Measurements from ENCODE around the gene TBC1D1. TPM values are rescaled to one million over a fixed set of nuclear protein-coding genes. Genes with fewer than 3 reads are reported as not detected.
"Not testable (repeated sequence)": the region's sequence is repeated elsewhere in the genome, so short reads cannot be mapped to it uniquely, and the experiment has no call there.

The TBC1D1 gene
- total and polyA plus RNA-seq, 5 donors: 86.7 to 134 (median 116) TPM

DNA sequence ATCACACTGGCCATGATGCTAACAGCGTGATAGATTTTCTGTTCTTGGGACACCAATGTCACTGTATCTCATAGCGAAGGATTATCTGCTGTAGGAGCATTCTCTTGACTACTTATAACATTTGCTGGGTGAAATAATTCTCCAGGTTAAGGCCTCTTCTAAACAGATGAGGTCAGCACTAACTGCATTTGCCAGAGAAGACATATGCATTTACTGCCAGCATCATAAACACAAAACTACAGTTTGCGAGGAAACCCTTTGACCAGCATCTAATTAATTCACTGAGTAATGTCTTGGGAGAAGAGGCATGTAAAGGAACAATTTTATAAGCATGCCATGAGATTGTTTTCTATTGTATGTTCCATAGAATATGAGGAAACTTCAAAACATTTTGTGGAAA is 13.9 kb downstream of the TBC1D1 start:
- no peaks in the 10 kb centered on the region for H3K27me3 ChIP-seq (ENCODE audit: control insufficient read depth, insufficient read depth)
- no peaks in the 10 kb centered on the region for H3K9me3 ChIP-seq (ENCODE audit: control insufficient read depth, low read length)
- intact Hi-C loops (cut with DNase I): loop anchor here in 1 of 4 donors (10.0 kb wide), 1 partner anchor 60 kb away; the partner anchor contains the start of gene PTTG2
- WGBS: 96% methylated on average over 3 of the region's 3 CpGs
- no peak overlapping the region for H3K4me3 ChIP-seq (ENCODE audit: low read length)
- ATAC-seq (no peak), DNase-seq (no peak)
- no peak overlapping the region for H3K27ac ChIP-seq (ENCODE audit: low read length)
- peaks cover 3% of the 10 kb centered on the region for H3K4me1 ChIP-seq (ENCODE audit: control insufficient read depth, insufficient read depth, low read length)

DNA sequence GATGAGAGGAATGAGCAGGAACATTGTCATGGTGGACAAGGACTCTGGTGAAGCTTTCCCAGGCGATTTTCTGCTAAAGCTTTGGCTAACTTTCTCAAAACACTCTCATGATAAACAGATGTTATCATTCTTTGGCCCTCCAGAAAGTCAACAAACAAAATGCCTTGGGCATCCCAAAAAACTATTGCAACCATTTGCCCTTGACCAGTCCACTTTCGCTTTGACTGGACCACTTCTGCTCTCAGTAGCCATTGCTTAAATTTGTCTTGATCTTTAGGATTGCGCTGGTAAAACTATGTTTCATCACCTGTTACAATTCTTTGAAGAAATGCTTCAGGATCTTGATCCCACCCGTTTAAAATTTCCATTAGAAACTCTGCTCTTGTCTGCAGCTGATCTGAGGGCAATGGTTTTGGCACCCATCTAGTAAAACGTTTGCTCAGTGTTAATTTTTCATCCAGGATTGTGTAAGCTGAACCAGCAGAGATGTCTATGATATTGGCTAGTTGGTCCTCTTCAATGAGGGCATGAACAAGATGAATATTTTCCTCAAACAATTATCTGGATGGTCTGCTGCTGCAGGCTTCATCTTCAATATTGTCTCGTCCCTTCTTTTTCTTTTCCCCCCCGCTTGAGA is 14.8 kb downstream of the TBC1D1 start:
- Histone ChIP-seq H3K4me3 (ENCODE audit: low read length) (no peak overlapping the region), H3K27ac (ENCODE audit: low read length) (no peak overlapping the region), H3K4me1 (ENCODE audit: control insufficient read depth, insufficient read depth, low read length) (peaks cover 3% of the 10 kb centered on the region), H3K9me3 (ENCODE audit: control insufficient read depth, low read length) (no peaks in the 10 kb centered on the region), H3K27me3 (ENCODE audit: control insufficient read depth, insufficient read depth) (no peaks in the 10 kb centered on the region)
- intact Hi-C loops (cut with DNase I): loop anchor here in 1 of 4 donors (10.0 kb wide), 1 partner anchor 59 kb away; the partner anchor contains the start of gene PTTG2
- ATAC-seq (no peak), DNase-seq (no peak)
- 80% methylated on average over 7 of the region's 7 CpGs for WGBS

DNA sequence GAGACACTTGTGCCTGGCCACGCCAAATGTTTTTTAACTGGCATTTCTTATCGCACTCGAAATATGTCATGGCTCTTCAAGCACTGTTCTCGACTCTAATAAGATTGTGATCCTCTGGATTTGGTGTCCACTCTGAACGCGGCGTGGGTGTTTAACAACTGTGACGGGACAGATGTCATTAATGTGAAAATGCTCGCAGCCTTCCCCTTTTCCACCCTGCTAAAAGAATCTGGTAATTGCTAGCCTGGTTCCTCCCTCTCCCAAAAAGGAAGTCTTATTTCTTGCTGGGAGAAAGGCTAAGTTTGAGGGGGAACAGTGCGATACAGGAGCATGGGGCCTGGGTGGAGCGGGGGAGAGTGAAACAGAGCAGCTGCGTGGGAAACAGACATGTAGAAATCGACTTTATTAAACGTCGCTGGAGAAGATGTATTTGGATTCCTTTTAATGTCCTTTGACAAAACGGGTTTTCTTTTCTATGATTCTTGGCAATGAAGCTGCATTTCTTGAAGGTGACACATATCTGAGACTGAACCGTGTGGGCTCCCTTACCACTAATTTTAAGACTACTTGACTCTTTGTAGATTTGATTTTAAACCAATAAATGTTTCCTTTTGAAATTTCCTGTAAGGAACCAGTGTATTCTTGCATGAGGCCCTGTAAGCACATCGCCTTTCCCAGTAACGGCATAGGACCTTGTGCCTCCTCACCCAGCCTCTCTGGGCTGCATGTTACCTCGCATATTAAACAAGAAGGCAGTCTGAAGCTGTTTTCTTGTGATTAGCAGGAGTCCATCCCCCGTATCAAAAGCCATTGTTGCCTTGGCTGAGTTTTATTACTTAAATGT is 17.8 kb downstream of the TBC1D1 start:
- WGBS: 34% methylated on average over 21 of the region's 21 CpGs
- DNase-seq: peak in 2 of 3 donors; percentile 30 to 63
- H3K4me1 ChIP-seq (ENCODE audit: control insufficient read depth, insufficient read depth, low read length): peaks cover 4% of the 10 kb centered on the region

DNA sequence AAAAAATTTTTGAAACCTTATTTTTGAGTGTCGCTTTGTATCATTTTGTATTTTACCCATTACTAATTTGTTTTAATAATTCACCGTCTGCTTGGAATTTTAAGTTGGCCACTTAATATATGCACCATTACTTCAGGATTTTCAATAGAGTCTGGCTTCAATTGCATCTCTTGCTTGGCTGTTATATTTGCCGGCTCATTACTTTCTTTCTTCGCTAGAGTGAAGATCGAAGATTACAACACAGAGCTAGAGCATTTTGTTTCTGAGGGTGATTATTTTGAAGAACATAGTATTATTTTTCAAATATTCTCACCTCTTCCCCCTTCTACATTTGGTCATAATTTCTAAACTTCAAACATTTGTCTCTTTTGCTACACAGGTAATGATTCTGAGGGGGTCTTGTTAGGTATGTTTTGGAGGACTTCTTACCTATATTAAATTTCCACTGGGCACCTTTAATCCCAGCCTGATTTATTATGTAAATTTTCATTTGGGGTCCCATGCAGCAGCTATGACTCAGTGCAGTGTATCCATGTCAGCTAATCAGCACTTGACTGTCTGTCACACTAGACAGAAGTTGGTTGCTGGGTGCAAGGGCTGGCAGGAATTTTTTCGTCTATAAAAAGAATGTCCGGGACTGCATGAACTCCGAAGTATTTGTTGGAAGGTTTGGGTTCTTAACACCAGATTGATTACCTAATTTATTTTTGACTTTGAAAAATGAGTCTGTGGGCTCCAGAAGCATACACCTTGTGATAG is 18.6 kb downstream of the TBC1D1 start:
- DNase-seq (no peak), ATAC-seq (peak; percentile 80 to 82)
- no peak overlapping the region for H3K4me3 ChIP-seq (ENCODE audit: low read length)
- no peak overlapping the region for H3K27ac ChIP-seq (ENCODE audit: low read length)
- peaks cover 2% of the 10 kb centered on the region for H3K4me1 ChIP-seq (ENCODE audit: control insufficient read depth, insufficient read depth, low read length)
- WGBS: 53% methylated on average over 8 of the region's 8 CpGs
- H3K27me3 ChIP-seq (ENCODE audit: control insufficient read depth, insufficient read depth): no peaks in the 10 kb centered on the region
- H3K9me3 ChIP-seq (ENCODE audit: control insufficient read depth, low read length): no peaks in the 10 kb centered on the region
- intact Hi-C loops (cut with DNase I): loop anchor here in 1 of 4 donors (10.0 kb wide), 1 partner anchor 55 kb away; the partner anchor contains the start of gene PTTG2

More for the DNA sequence above, 17.8 kb downstream of the TBC1D1 start:
- no peaks in the 10 kb centered on the region for H3K27me3 ChIP-seq (ENCODE audit: control insufficient read depth, insufficient read depth)
- H3K27ac ChIP-seq (ENCODE audit: low read length): peak overlapping the region; percentile 86
- intact Hi-C loops (cut with DNase I): loop anchor here in 1 of 4 donors (10.0 kb wide), 1 partner anchor 56 kb away; the partner anchor contains the start of gene PTTG2
- peak; percentile 65 to 68 for ATAC-seq
- no peaks in the 10 kb centered on the region for H3K9me3 ChIP-seq (ENCODE audit: control insufficient read depth, low read length)
- peak overlapping the region; percentile 25 for H3K4me3 ChIP-seq (ENCODE audit: low read length)

DNA sequence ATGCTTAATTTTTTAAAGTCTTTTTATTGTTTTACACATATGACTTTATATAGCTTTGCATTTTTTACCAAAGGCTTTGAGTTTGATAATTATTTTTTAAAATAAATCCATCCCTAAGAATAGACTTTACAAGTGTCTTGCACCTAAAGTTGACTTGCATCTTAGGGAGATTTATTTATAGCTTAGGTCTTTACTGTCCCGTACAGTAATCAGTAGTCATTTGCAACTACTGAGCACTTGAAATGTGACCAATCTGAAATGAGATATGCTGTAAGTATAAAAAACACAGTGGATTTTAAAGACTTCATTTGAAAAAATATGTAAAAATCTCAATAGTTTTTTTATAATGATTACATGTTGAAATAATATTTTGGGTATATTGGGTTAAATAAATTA is 19.2 kb downstream of the TBC1D1 start:
- H3K27ac ChIP-seq (ENCODE audit: low read length): no peak overlapping the region
- ATAC-seq (no peak), DNase-seq (no peak)
- peaks cover 2% of the 10 kb centered on the region for H3K4me1 ChIP-seq (ENCODE audit: control insufficient read depth, insufficient read depth, low read length)
- WGBS: 64% methylated on average over 1 of the region's 1 CpG
- no peaks in the 10 kb centered on the region for H3K27me3 ChIP-seq (ENCODE audit: control insufficient read depth, insufficient read depth)
- H3K9me3 ChIP-seq (ENCODE audit: control insufficient read depth, low read length): no peaks in the 10 kb centered on the region
- no peak overlapping the region for H3K4me3 ChIP-seq (ENCODE audit: low read length)
- intact Hi-C loops (cut with DNase I): no loop called here

DNA sequence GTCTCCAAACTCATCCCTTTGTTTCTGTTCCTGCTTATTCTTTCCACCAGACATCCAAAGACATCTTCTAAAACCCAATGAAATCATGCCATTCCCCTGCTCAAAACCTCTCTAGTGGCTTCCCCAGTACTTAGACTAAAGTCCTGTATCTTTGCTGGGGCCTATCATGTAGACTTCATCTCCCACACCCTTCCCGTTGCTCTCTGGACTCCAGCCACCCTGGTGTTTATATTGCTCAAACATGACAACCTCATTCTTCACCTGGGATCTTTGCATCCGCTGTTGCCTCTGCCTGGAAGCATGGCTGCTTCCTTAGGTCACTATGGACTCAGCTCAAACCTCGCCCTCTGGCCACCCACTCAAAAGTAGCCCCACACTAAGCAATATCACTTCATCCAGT is 23.7 kb downstream of the TBC1D1 start:
- ATAC-seq: no peak
- Histone ChIP-seq H3K4me1 (ENCODE audit: control insufficient read depth, insufficient read depth, low read length) (peaks cover 2% of the 10 kb centered on the region), H3K9me3 (ENCODE audit: control insufficient read depth, low read length) (no peaks in the 10 kb centered on the region), H3K27ac (ENCODE audit: low read length) (no peak overlapping the region), H3K4me3 (ENCODE audit: low read length) (no peak overlapping the region), H3K27me3 (ENCODE audit: control insufficient read depth, insufficient read depth) (no peaks in the 10 kb centered on the region)
- WGBS: 87% methylated on average over 3 of the region's 3 CpGs
- intact Hi-C loops (cut with DNase I): no loop called here
- no peak for DNase-seq

DNA sequence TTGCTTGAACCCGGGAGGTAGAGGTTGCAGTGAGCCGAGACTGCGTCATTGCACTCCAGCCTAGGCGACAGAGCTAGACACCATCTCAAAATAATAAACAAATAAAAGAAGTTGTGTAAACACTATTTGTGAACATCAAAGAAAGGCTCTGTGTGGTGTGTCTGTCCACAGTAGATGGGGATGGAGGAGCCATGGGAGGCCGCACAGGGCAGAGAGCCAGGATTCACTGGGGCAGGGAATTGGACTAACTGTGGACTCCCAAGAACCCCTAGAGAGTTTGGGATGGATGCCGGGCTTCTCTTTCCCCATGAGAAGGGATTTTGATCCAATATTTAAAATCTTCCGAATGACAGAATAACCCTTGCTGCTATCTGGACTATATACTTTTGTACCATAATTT is 26.5 kb downstream of the TBC1D1 start:
- DNase-seq: peak in 1 of 3 donors; percentile 51
- Histone ChIP-seq H3K4me1 (ENCODE audit: control insufficient read depth, insufficient read depth, low read length) (peaks cover 2% of the 10 kb centered on the region), H3K9me3 (ENCODE audit: control insufficient read depth, low read length) (no peaks in the 10 kb centered on the region), H3K27ac (ENCODE audit: low read length) (no peak overlapping the region), H3K4me3 (ENCODE audit: low read length) (no peak overlapping the region), H3K27me3 (ENCODE audit: control insufficient read depth, insufficient read depth) (no peaks in the 10 kb centered on the region)
- peak in 1 of 2 donors; percentile 36 for ATAC-seq
- 87% methylated on average over 7 of the region's 7 CpGs for WGBS
- intact Hi-C loops (cut with DNase I): no loop called here

DNA sequence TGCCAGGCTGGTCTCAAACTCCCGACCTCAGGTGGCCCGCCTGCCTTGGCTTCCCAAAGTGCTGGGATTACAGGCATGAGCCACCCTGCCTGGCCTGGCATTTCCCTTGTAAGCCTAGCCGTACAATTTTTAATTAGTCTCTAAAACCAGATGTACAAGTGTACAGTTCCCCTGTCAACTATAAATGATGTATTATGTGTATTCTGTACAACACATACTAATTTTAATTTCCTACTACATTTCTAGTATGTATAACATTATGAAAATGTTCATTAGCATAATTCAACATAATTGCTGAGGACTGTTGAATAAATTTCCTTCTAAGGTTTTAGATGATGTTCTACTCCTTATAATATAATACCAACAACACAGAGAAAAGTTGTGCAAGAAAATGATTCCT is 27.8 kb downstream of the TBC1D1 start:
- 91% methylated on average over 3 of the region's 3 CpGs for WGBS
- intact Hi-C loops (cut with DNase I): no loop called here

DNA sequence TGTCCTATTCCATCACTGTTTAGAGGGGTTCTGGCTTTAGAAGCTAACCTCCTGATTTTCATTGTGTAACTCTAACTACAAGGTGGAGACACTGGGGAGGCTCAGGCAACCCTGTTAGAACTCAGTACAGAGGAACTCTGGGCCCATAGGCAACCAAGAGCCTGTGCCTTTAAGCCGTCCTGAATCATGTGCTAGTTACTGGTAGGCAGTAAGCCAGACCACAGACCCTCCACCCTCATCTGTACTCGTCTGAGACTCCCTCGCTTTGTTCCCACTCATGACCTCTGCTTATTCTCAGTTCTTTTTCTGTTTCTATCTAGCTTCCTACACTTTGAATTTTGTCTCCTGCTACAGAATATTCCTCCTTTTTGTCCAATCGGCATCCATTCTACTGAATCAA is 31.4 kb downstream of the TBC1D1 start:
- intact Hi-C loops (cut with DNase I): no loop called here
- Histone ChIP-seq H3K4me1 (ENCODE audit: control insufficient read depth, insufficient read depth, low read length) (peaks cover 2% of the 10 kb centered on the region), H3K27ac (ENCODE audit: low read length) (no peak overlapping the region), H3K9me3 (ENCODE audit: control insufficient read depth, low read length) (no peaks in the 10 kb centered on the region), H3K27me3 (ENCODE audit: control insufficient read depth, insufficient read depth) (no peaks in the 10 kb centered on the region), H3K4me3 (ENCODE audit: low read length) (no peak overlapping the region)
- WGBS: 69% methylated on average over 4 of the region's 4 CpGs
- ATAC-seq (peak in 1 of 2 donors; percentile 60), DNase-seq (no peak)

More for the DNA sequence above, 27.8 kb downstream of the TBC1D1 start:
- Histone ChIP-seq H3K4me3 (ENCODE audit: low read length) (no peak overlapping the region), H3K27ac (ENCODE audit: low read length) (no peak overlapping the region), H3K27me3 (ENCODE audit: control insufficient read depth, insufficient read depth) (no peaks in the 10 kb centered on the region), H3K9me3 (ENCODE audit: control insufficient read depth, low read length) (no peaks in the 10 kb centered on the region), H3K4me1 (ENCODE audit: control insufficient read depth, insufficient read depth, low read length) (peaks cover 2% of the 10 kb centered on the region)
- DNase-seq (no peak), ATAC-seq (no peak)

DNA sequence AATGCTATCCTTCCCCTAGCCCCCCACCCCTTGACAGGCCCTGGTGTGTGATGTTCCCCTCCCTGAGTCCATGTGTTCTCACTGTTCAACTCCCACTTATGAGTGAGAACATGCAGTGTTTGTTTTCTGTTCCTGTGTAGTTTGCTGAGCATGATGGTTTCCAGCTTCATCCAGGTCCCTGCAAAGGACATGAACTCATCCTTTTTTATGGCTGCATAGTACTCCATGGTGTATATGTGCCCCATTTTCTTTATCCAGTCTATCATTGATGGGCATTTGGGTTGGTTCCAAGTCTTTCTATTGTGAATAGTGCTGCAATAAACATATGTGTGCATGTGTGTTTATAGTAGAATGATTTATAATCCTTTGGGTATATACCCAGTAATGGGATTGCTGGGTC is 32.2 kb downstream of the TBC1D1 start:
- H3K27ac ChIP-seq (ENCODE audit: low read length); intact Hi-C loops (cut with DNase I); H3K4me3 ChIP-seq (ENCODE audit: low read length); H3K9me3 ChIP-seq (ENCODE audit: control insufficient read depth, low read length); H3K4me1 ChIP-seq (ENCODE audit: control insufficient read depth, insufficient read depth, low read length); DNase-seq; ATAC-seq; H3K27me3 ChIP-seq (ENCODE audit: control insufficient read depth, insufficient read depth): not testable (repeated sequence)
